OCI-LY3 (cell line): ENCODE data around the gene UBE2G2.

Experiments
- CTCF ChIP-seq: fragments of 200-600, 300-600 bp; sonication (generic); IDR thresholded peaks from 2 replicates; pipeline ENCODE4 v1.5.1; 2014; ENCODE audit warnings: antibody characterized with exemption, low read length, low read depth
- EZH2phosphoT487 ChIP-seq: fragments of 200-600 bp; shearing (Covaris generic); IDR thresholded peaks from 2 replicates; pipeline ENCODE4 v1.6.1; 2018; ENCODE audit warnings: antibody characterized with exemption, mixed run types, low read depth

- TF ChIP-seq CTCF: no peak
- no peak for TF ChIP-seq EZH2phosphoT487
Measured at GRCh38 chr21:44838039-44838895, 36.6 kb upstream of the UBE2G2 start.
